ENCODE results near the gene SLC2A1. TPM values are rescaled to one million over a fixed set of nuclear protein-coding genes. Genes with fewer than 3 reads are reported as not detected.

The SLC2A1 gene
- total RNA-seq, 2 donors from 2014 or later: 39.9 to 121 TPM

Other genes with a start within 250 kb of the SLC2A1 start
- not detected for gene CLDN19, start 218.6 kb downstream of the SLC2A1 start, total RNA-seq
- gene P3H1, start 191.8 kb downstream of the SLC2A1 start, total RNA-seq: 10 to 100 TPM; 34.5 to 45.7 TPM
- gene C1orf50, start 191.6 kb downstream of the SLC2A1 start, total RNA-seq: 1 to 10 TPM; 5.7 to 7.9 TPM
- 1 to 10 TPM in 1 of 2 donors, under 1 TPM in 1; 0.53 to 1.7 TPM for gene TMEM269, start 173.9 kb downstream of the SLC2A1 start, total RNA-seq
- gene ERMAP, start 141.7 kb downstream of the SLC2A1 start, total RNA-seq: 1 to 10 TPM; 4.3 to 5.0 TPM
- gene SVBP, start 141.5 kb downstream of the SLC2A1 start, total RNA-seq: 10 to 100 TPM; 15.8 to 30.6 TPM
- 1 to 10 TPM; 6.3 to 9.8 TPM for gene ZNF691, start 112.3 kb downstream of the SLC2A1 start, total RNA-seq
- 10 to 100 TPM; 50.2 to 83.4 TPM for gene EBNA1BP2, start 213.4 kb upstream of the SLC2A1 start, total RNA-seq
- under 1 TPM; 0.37 to 0.61 TPM for gene CFAP57, start 213.5 kb upstream of the SLC2A1 start, total RNA-seq

All from activated naive CD4-positive, alpha-beta T cell treated with anti-CD3 and anti-CD28 coated beads, Interleukin-2, amount 50 U/mL, for 72 hours (primary cell).